ENCODE measurements around the gene DDIT3. TPM values are rescaled to one million over a fixed set of nuclear protein-coding genes. Genes with fewer than 3 reads are reported as not detected.
A peak's percentile ranks its signal among the peaks of the same experiment; 100 is the strongest.

DDIT3 gene
- polyA plus RNA-seq, 3 donors, result 9.3 to 163 (median 9.4) TPM

- Histone ChIP-seq H3K79me2 (ENCODE audit: insufficient read depth, low read length) (peaks cover 11% of the 10 kb centered on the region), H3K27me3 (ENCODE audit: control insufficient read depth in 2 of 2, insufficient read depth in 2 of 2, low read length in 2 of 2) (peaks cover 31 to 37% of the 10 kb centered on the region in 2 donors), H3K36me3 (replicated peaks in 1 of 2; ENCODE audit: control insufficient read depth in 1 of 2, insufficient read depth in 2 of 2, low read length in 2 of 2) (no peaks in the 10 kb centered on the region), H3K9ac (ENCODE audit: insufficient read depth, low read length, poor library complexity, severe bottlenecking) (no peak overlapping the region), H3K4me2 (replicated peaks; ENCODE audit: extremely low read depth, low read length, poor library complexity, severe bottlenecking) (no peak overlapping the region), H3K27ac (ENCODE audit: low read depth in 1 of 2, low read length in 2 of 2) (no peak overlapping the region), H3K4me3 (replicated peaks in 1 of 3; ENCODE audit: low read depth in 2 of 3, low read length in 3 of 3) (no peak overlapping the region), H3K4me1 (ENCODE audit: control insufficient read depth in 1 of 2, insufficient read depth in 2 of 2, low read length in 2 of 2) (peaks cover 11 to 28% of the 10 kb centered on the region in 2 donors), H3K9me3 (replicated peaks in 1 of 2; ENCODE audit: control insufficient read depth in 1 of 2, insufficient read depth in 1 of 2, low read length in 2 of 2) (no peaks in the 10 kb centered on the region), H2AFZ (ENCODE audit: insufficient read depth, low read depth, low read length, poor library complexity, severe bottlenecking) (peak overlapping the region; percentile 81), H4K20me1 (ENCODE audit: insufficient read depth, low read length) (no peaks in the 10 kb centered on the region)
- Mint-ChIP-seq H3K4me1 (peaks cover 30% of the 10 kb centered on the region), H3K27me3 (ENCODE audit: low read depth in 3 of 3) (peaks cover 42 to 45% (median 45%) of the 10 kb centered on the region in 3 donors), H3K9me3 (peaks cover 0 to 11% (median 2%) of the 10 kb centered on the region in 7 donors), H3K4me3 (peak overlapping the region in 1 of 2 donors; percentile 91), H3K36me3 (peaks cover 4 to 8% of the 10 kb centered on the region in 2 donors), H3K27ac (peak overlapping the region in 1 of 7 donors; percentile 66)
- DNase-seq, result no peak
- intact Hi-C loops (cut with micrococcal nuclease), result no loop called here
- no peak for TF ChIP-seq CTCF (IDR thresholded peaks at IDR 0.05)
- WGBS (ENCODE audit: insufficient coverage), result no CpG with 5 or more reads among the region's 7 CpGs
Measured at GRCh38 chr12:57550641-57551549, 30.6 kb upstream of the DDIT3 start.

GRCh38 chr12:57549909-57550640 lies 29.8 kb upstream of the DDIT3 start, which contains the start of gene KIF5A:
Gene KIF5A (plus strand): TSS chr12:57550044. CDS start chr12:57550272, 228 bp downstream.
- peak within 1 kb of the TSS; percentile 81 for H2AFZ ChIP-seq (ENCODE audit: insufficient read depth, low read depth, low read length, poor library complexity, severe bottlenecking)
- peak within 1 kb of the TSS; percentile 69 for H3K4me2 ChIP-seq (replicated peaks; ENCODE audit: extremely low read depth, low read length, poor library complexity, severe bottlenecking)
- no peak within 1 kb of the TSS for H3K27ac ChIP-seq (ENCODE audit: low read depth in 1 of 2, low read length in 2 of 2)
- H3K4me3 ChIP-seq (replicated peaks in 1 of 3; ENCODE audit: low read depth in 2 of 3, low read length in 3 of 3), result peak within 1 kb of the TSS in 1 of 3 experiments; percentile 69
- peak within 1 kb of the TSS; percentile 67 to 91 for H3K4me3 Mint-ChIP-seq
- peaks cover 42 to 45% (median 43%) of the 10 kb centered on the region in 3 donors for H3K27me3 Mint-ChIP-seq (ENCODE audit: low read depth in 3 of 3)
- H4K20me1 ChIP-seq (ENCODE audit: insufficient read depth, low read length), result no peaks in the 10 kb centered on the region
- H3K9me3 Mint-ChIP-seq, result peaks cover 0 to 11% (median 2%) of the 10 kb centered on the region in 7 donors
- intact Hi-C loops (cut with micrococcal nuclease), result loop anchor here (5.0 to 10.0 kb wide), 3 partner anchors 73 to 205 kb away; partner anchors contain the start of genes ARHGAP9 (in 2 of the 2), CDK4 (in 1 of the 2) and MARCHF9 (in 1 of the 2)
- H3K79me2 ChIP-seq (ENCODE audit: insufficient read depth, low read length), result peaks cover 19% of the 10 kb centered on the region
- no peaks in the 10 kb centered on the region for H3K9me3 ChIP-seq (replicated peaks in 1 of 2; ENCODE audit: control insufficient read depth in 1 of 2, insufficient read depth in 1 of 2, low read length in 2 of 2)
- no peaks in the 10 kb centered on the region for H3K36me3 ChIP-seq (replicated peaks in 1 of 2; ENCODE audit: control insufficient read depth in 1 of 2, insufficient read depth in 2 of 2, low read length in 2 of 2)
- H3K4me1 Mint-ChIP-seq, result peaks cover 38% of the 10 kb centered on the region
- H3K27ac Mint-ChIP-seq, result peak within 1 kb of the TSS in 4 of 7 donors; percentile 6 to 66 (median 20)
- TF ChIP-seq CTCF (IDR thresholded peaks at IDR 0.05), result no peak
- peak within 1 kb of the TSS; percentile 30 for H3K9ac ChIP-seq (ENCODE audit: insufficient read depth, low read length, poor library complexity, severe bottlenecking)
- WGBS (ENCODE audit: insufficient coverage), result 2% methylated on average over 39 of the region's 52 CpGs
- peaks cover 31 to 37% of the 10 kb centered on the region in 2 donors for H3K27me3 ChIP-seq (ENCODE audit: control insufficient read depth in 2 of 2, insufficient read depth in 2 of 2, low read length in 2 of 2)
- H3K4me1 ChIP-seq (ENCODE audit: control insufficient read depth in 1 of 2, insufficient read depth in 2 of 2, low read length in 2 of 2), result peaks cover 18 to 37% of the 10 kb centered on the region in 2 donors
- peaks cover 8 to 12% of the 10 kb centered on the region in 2 donors for H3K36me3 Mint-ChIP-seq
- DNase-seq, result no peak
